NOMO-1 treated with dmso at 0.1 percent for 144 hours (cell line): ENCODE measurements around the gene CHMP4B.

Experiments
- DNase-seq: peaks from one replicate; lab custom pipeline; 2025; ENCODE audit not compliant: unreplicated experiment; lab: John Stamatoyannopoulos, UW

Gene CHMP4B

GRCh38 chr20:33810885-33811775 lies at the start of gene CHMP4B:
Gene CHMP4B (plus strand): TSS chr20:33811348. CDS start chr20:33811469, 121 bp downstream.
- DNase-seq: peak; percentile 96

- no peak for DNase-seq
These were observed 49.4 kb upstream of the CHMP4B start for GRCh38 chr20:33761698-33762250.

GRCh38 chr20:33765099-33765498 lies 46.0 kb upstream of the CHMP4B start:
- no peak for DNase-seq

DNA sequence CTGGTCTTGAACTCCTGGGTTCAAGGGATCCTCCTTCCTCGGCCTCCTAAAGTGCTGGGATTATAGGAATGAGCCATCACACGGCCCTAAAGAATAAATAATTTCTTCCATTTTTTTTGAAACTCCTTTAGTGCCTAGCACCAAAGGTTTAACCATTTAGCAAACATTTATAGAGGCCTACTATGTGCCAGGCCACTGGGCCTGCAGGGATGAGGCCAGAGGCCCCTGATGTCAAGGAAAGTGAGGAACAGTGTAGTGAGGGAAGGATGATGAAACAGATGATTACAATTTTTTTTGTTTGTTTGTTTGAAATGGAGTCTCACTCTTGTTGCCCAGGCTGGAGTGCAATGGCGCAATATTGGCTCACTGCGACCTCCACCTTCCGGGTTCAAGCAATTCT lies 45.6 kb upstream of the CHMP4B start:
- DNase-seq: no peak

- DNase-seq: no peak
These were observed 44.5 kb upstream of the CHMP4B start for GRCh38 chr20:33766686-33767085.

DNA sequence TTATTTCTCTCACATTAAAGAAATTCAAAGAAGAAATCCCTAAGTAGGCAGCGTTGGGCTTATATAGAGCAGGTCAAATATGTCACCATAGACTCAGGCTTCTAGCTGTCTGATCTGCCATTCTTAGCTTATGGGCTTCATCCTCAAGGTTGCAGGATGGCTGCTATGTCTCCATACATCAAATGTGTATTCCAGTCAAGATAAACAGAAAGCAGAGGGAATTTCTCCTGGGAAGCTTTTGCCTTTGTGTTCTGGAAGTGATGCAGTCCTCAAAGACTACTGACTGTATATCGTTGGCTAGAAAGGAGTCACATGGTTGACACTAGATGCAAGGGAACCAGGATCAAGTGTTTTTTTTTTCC lies 43.4 kb upstream of the CHMP4B start:
- no peak for DNase-seq

DNA sequence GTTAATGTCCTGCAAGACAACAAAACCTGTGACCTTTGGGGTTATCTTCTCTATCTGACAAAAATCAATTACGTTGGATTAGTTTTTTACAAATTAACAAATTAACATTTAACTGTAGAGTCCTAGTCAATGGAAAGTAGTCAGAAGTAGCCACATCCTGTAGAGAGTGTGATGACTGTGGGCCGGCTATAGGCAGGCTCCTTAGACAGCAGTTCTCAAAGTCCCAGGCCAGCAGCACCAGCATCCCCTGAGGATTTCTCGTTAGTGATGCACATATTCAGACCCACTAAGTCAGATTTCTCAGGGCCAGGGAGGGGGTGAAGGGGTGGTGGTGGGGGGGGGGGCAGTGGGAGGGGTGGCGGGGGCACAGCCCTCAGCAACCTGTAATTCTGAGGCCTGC lies 42.1 kb upstream of the CHMP4B start:
- DNase-seq: no peak

DNA sequence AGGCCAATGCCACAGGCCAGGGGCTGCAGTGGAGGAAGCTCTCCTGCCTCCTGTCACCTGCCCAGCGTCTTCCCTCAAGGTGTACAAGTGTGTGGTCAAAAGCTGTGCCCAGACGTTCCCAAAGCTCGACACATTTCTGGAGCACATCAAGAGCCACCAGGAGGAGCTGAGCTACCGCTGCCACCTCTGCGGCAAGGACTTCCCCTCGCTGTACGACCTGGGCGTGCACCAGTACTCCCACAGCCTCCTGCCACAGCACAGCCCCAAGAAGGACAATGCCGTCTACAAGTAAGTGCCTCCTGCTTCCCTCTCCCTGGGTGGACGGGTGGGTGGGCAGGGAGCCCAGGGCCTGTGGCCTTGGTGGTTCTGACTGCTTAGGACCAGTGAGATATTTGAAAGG lies 41.1 kb upstream of the CHMP4B start:
- DNase-seq: no peak

GRCh38 chr20:33771938-33772337 lies 39.2 kb upstream of the CHMP4B start:
- no peak for DNase-seq

GRCh38 chr20:33772439-33772838 lies 38.7 kb upstream of the CHMP4B start:
- DNase-seq: no peak

DNA sequence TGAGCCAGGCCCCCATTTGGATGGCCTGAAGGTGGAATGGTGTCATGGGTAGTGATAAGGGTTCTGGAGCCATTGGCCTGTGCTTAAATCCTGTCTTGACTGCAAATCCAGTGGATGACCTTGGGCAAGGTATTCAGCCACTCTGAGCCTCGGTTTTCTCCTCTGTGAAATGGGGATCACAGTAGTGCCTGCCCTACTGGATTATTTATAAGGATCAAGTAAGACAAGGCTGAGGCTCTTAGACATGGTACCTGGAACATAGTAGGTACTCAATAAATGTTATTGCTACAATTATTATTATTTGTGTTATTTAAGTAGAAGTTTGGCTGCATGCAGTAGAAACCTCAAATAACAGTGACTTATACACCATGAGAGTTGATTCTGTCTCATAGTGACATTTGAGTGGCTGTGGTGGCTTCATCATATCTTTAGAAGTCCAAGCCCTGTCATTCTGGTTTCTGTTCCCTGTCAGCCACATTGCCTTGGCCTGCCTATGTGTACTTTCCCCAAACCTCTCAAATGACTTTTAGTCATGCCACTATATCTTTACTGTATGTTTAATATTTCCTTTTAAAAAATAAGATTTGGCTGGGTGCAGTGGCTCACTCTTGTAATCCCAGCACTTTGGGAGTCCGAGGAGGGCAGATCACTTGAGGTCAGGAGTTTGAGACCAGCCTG lies 37.6 kb upstream of the CHMP4B start:
- no peak for DNase-seq

DNA sequence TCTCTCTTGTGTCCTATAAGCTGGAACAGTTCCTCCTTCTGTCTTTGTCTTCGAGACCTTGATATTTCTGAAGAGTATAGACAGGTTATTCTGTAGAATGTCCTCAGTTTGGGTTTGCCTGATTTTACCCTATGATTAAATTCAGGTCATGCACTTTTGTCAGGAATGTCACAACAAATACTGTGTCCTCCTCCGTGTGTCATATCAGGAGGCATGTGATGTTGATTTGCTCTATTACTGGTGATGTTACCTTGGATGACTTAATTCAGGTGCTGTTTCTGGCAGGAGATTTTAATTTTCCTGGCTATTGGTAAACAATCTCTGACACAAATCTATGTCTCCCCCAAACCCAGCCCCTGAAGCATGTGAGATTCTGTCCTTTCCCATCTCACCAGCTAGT lies 33.3 kb upstream of the CHMP4B start:
- DNase-seq: no peak

DNA sequence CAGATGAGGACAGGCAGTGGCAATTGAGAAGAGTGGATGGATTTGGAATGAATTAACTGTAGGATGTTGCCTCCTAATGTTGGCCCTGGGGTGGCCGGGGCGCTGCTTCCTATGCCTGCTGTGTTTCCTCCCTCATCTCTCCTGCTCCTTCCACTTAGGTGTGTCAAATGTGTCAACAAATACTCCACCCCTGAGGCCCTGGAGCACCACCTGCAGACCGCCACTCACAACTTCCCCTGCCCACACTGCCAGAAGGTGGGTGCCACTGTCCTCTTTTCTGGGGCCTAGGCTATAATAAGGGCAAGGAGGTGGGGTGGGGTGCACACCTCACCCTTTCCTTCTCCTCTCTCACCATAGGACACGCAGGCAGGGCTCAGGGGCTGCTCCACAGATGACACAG lies 30.0 kb upstream of the CHMP4B start:
- no peak for DNase-seq

- no peak for DNase-seq
These were observed 29.2 kb upstream of the CHMP4B start for GRCh38 chr20:33781945-33782344.

- no peak for DNase-seq
These were observed 27.9 kb upstream of the CHMP4B start for GRCh38 chr20:33783256-33783655.

DNA sequence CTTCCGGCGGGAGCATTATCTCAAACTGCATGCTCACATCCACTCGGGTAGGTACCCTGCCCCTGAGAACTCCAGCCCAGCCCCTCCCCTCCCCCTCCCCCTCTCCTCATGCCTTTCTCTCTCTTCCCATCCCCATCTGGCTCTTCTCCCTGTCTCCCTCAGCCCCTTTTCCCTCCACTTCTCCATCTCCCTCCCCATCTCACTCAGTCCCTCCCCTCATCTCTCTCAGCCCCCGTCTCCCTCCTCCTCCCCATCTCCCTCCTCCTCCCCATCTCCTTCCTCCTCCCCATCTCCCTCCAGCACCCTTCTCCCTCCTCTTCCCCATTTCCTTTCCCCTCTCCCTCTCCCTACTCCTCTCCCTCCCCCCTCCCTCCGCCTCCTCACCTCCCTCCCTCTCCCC lies 27.3 kb upstream of the CHMP4B start:
- DNase-seq: no peak

DNA sequence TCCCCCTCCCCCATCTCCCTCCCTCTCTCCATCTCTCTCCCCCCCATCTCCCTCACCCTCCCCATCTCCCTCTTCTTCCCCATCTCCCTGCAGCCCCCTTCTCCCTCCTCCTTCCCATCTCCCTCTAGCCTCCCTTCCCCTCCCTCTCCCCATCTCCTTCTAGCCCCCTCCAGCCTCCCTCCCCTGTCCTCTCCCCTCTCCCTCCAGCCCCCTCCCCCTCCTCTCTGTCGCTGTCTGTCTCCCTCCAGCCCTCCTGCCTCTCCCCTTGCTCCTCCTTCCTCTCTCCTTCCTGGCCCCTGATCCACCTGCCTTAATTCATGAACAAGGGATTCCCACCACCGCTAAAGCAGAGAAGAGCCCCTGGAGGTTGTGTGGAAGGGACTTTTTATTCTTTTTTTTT lies 26.9 kb upstream of the CHMP4B start:
- no peak for DNase-seq

- DNase-seq: peak; percentile 48
These were observed 25.6 kb upstream of the CHMP4B start for GRCh38 chr20:33785503-33785902.

DNA sequence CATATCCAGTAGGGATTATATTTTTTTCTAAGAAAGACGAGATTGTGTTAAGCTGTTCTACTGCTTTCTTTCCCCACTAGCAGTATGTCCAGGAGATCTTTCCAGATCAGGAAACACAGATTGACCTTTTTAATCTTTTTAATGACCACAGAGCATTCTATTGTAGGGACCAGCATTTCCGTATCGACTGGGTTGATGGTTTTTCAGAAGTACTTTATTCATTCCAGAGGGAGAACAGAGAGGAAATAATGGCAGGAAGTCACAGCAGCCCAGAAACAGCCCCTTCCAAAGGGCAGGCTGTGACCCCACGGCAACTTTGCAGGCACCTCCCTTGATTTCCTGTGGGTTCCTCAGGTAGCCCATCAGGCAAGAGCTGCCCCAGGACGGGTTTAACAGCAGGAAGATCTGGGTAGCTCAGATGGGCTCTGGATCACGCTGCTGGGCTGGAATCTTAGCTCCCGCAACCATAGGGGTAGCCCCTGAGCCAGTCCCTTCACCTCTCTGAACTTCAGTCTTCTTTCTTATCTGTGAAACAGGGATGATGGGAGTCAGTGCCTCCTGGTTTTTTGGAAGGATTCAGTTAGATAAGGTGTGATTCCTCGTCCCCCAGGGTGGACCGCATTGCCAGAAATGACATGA lies 23.8 kb upstream of the CHMP4B start:
- DNase-seq: no peak

DNA sequence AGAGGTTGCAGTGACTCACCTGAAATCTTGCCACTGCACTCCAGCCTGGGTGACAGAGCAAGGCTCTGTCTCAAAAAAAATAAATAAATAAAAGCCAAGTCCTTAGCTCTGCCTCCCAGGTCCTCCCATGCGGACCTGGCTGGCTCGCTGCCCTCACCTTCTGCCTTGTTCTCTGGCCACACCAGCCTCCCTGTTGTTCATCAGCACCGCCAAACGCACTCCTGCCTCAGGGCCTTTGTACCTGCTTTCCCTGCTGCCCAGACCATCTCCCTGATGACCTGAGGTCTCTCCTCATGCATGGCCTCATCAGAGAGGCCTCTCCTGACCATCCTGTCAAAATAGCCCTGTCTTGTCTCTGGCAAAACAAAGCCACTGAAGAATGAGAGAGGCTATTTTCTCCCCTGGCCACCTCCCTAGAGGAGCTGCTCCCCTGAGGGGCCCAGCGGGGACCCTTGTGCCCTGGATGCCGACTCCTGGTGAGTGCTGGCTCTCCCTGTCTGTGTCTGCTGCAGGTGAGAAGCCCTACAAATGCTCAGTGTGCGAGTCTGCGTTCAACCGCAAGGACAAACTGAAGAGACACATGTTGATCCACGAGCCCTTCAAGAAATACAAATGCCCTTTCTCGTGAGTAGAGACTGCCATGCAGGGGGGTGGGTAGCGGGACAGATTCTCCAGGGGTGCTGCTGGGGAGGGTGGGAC lies 22.6 kb upstream of the CHMP4B start:
- DNase-seq: no peak
